Activated naive CD4-positive, alpha-beta T cell treated with anti-CD3 and anti-CD28 coated beads, Interleukin-2, amount 50 U/mL, for 24 hours (primary cell): ENCODE results near the gene TMED5.
"Not testable (repeated sequence)": the region's sequence is repeated elsewhere in the genome, so short reads cannot be mapped to it uniquely, and the experiment has no call there.

ENCODE experiments used
- H3K27ac Mint-ChIP-seq: one replicate; pipeline ENCODE4 v1.8.0; 2021; ENCODE audit warnings: mild to moderate bottlenecking, mixed read lengths
- H3K27me3 Mint-ChIP-seq: one replicate; pipeline ENCODE4 v1.8.0; 2021; ENCODE audit warnings: mixed read lengths
- H3K36me3 Mint-ChIP-seq: one replicate; pipeline ENCODE4 v1.8.0; 2021; ENCODE audit warnings: mixed read lengths
- H3K4me1 Mint-ChIP-seq: one replicate; pipeline ENCODE4 v1.8.0; 2021; ENCODE audit warnings: mixed read lengths
- H3K4me3 Mint-ChIP-seq: one replicate; pipeline ENCODE4 v1.8.0; 2021; ENCODE audit warnings: mild to moderate bottlenecking, mixed read lengths
- H3K9me3 Mint-ChIP-seq: one replicate; pipeline ENCODE4 v1.8.0; 2021; ENCODE audit warnings: mixed read lengths

TMED5 gene

GRCh38 chr1:93179886-93180722 lies at the start of gene TMED5:
Gene TMED5, minus strand, starts transcription at chr1:93180413. Its CDS starts 171 bp downstream, at chr1:93180242.
- H3K4me3 Mint-ChIP-seq = peak within 1 kb of the TSS; percentile 93
- no peaks in the 10 kb centered on the region for H3K27me3 Mint-ChIP-seq
- peaks cover 9% of the 10 kb centered on the region for H3K36me3 Mint-ChIP-seq
- peak within 1 kb of the TSS; percentile 98 for H3K27ac Mint-ChIP-seq
- peaks cover 55% of the 10 kb centered on the region for H3K4me1 Mint-ChIP-seq
- no peaks in the 10 kb centered on the region for H3K9me3 Mint-ChIP-seq

- Mint-ChIP-seq H3K9me3 (no peaks in the 10 kb centered on the region), H3K27ac (no peak overlapping the region), H3K4me1 (peaks cover 16% of the 10 kb centered on the region), H3K4me3 (no peak overlapping the region), H3K27me3 (no peaks in the 10 kb centered on the region), H3K36me3 (peaks cover 12% of the 10 kb centered on the region)
Measured at GRCh38 chr1:93223023-93223675, 42.9 kb upstream of the TMED5 start.

- Mint-ChIP-seq H3K27ac (no peak overlapping the region), H3K36me3 (peaks cover 9% of the 10 kb centered on the region), H3K4me3 (no peak overlapping the region), H3K4me1 (peaks cover 16% of the 10 kb centered on the region), H3K27me3 (no peaks in the 10 kb centered on the region), H3K9me3 (no peaks in the 10 kb centered on the region)
Measured at GRCh38 chr1:93221913-93222312, 41.7 kb upstream of the TMED5 start.

GRCh38 chr1:93220716-93221115 lies 40.5 kb upstream of the TMED5 start:
- H3K27ac Mint-ChIP-seq, H3K4me3 Mint-ChIP-seq, H3K9me3 Mint-ChIP-seq, H3K36me3 Mint-ChIP-seq, H3K27me3 Mint-ChIP-seq: not testable (repeated sequence)
- peaks cover 16% of the 10 kb centered on the region for H3K4me1 Mint-ChIP-seq

DNA sequence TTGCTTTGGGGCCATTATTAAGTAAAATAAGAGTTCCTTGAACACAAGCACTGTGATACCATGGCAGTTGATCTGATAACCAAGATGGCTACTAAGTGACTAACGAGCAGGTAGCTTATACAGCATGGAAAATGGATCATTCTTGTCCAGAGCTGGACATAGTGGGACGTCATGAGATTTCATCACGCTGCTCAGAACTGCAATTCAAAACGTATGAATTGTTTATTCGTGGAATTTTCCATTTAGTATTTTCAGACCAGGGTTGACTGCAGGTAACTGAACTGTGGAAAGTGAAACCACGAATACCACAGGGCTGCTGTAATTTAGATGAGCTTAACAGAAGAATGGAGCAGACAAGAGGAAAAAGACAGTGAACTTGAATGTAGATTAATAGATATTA lies 39.2 kb upstream of the TMED5 start:
- H3K27me3 Mint-ChIP-seq = no peaks in the 10 kb centered on the region
- peak overlapping the region; percentile 73 for H3K4me3 Mint-ChIP-seq
- H3K9me3 Mint-ChIP-seq = no peaks in the 10 kb centered on the region
- peaks cover 16% of the 10 kb centered on the region for H3K4me1 Mint-ChIP-seq
- peak overlapping the region; percentile 51 for H3K27ac Mint-ChIP-seq
- H3K36me3 Mint-ChIP-seq = peaks cover 7% of the 10 kb centered on the region

GRCh38 chr1:93215322-93215721 lies 35.1 kb upstream of the TMED5 start:
- Mint-ChIP-seq H3K36me3 (peaks cover 4% of the 10 kb centered on the region), H3K4me3 (no peak overlapping the region), H3K9me3 (no peaks in the 10 kb centered on the region)

GRCh38 chr1:93207211-93207610 lies 27.0 kb upstream of the TMED5 start:
- Mint-ChIP-seq H3K27me3 (no peaks in the 10 kb centered on the region), H3K27ac (no peak overlapping the region), H3K4me3 (no peak overlapping the region), H3K9me3 (no peaks in the 10 kb centered on the region), H3K4me1 (no peaks in the 10 kb centered on the region), H3K36me3 (peaks cover 7% of the 10 kb centered on the region)

More at GRCh38 chr1:93215322-93215721, 35.1 kb upstream of the TMED5 start:
- Mint-ChIP-seq H3K27ac (no peak overlapping the region), H3K27me3 (no peaks in the 10 kb centered on the region), H3K4me1 (peaks cover 16% of the 10 kb centered on the region)

DNA sequence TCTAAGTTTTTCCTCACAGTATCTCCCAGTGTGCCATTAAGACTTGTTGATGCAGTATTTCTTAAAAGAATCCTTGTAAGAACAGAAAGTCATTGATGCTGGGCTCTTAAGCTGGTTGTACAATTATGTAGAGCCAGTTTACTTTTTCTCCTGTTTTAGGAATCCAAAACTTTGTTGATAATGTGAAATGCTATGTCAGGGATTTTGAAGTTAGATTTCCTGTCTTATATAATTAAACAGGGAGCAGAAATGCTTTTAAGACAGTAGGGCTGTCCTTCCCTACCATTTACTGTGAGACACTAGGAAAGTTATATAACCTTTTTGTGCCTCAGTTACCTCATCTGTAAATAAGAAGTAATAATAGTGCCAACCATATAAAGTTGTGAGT lies 26.3 kb upstream of the TMED5 start:
- H3K27me3 Mint-ChIP-seq = no peaks in the 10 kb centered on the region
- H3K4me1 Mint-ChIP-seq = no peaks in the 10 kb centered on the region
- H3K27ac Mint-ChIP-seq = no peak overlapping the region

GRCh38 chr1:93205892-93206566 lies 25.8 kb upstream of the TMED5 start:
- H3K27me3 Mint-ChIP-seq = no peaks in the 10 kb centered on the region
- no peak overlapping the region for H3K4me3 Mint-ChIP-seq
- H3K9me3 Mint-ChIP-seq = no peaks in the 10 kb centered on the region
- H3K4me1 Mint-ChIP-seq = no peaks in the 10 kb centered on the region
- H3K36me3 Mint-ChIP-seq = peaks cover 7% of the 10 kb centered on the region
- no peak overlapping the region for H3K27ac Mint-ChIP-seq

More for the DNA sequence above, 26.3 kb upstream of the TMED5 start:
- Mint-ChIP-seq H3K9me3 (no peaks in the 10 kb centered on the region), H3K36me3 (peaks cover 7% of the 10 kb centered on the region), H3K4me3 (no peak overlapping the region)

- Mint-ChIP-seq H3K27ac (no peak overlapping the region), H3K4me1 (no peaks in the 10 kb centered on the region), H3K9me3 (no peaks in the 10 kb centered on the region), H3K4me3 (no peak overlapping the region), H3K27me3 (no peaks in the 10 kb centered on the region), H3K36me3 (peaks cover 12% of the 10 kb centered on the region)
Measured at GRCh38 chr1:93200714-93201113, 20.5 kb upstream of the TMED5 start.

GRCh38 chr1:93200086-93200620 lies 19.9 kb upstream of the TMED5 start:
- Mint-ChIP-seq H3K9me3 (no peaks in the 10 kb centered on the region), H3K36me3 (peaks cover 13% of the 10 kb centered on the region), H3K27me3 (no peaks in the 10 kb centered on the region), H3K4me3 (no peak overlapping the region), H3K4me1 (no peaks in the 10 kb centered on the region), H3K27ac (no peak overlapping the region)

- H3K27ac Mint-ChIP-seq = no peak overlapping the region
- H3K36me3 Mint-ChIP-seq = peaks cover 15% of the 10 kb centered on the region
- H3K27me3 Mint-ChIP-seq = no peaks in the 10 kb centered on the region
- H3K9me3 Mint-ChIP-seq = no peaks in the 10 kb centered on the region
- no peak overlapping the region for H3K4me3 Mint-ChIP-seq
- H3K4me1 Mint-ChIP-seq = no peaks in the 10 kb centered on the region
Measured at GRCh38 chr1:93199150-93199549, 18.9 kb upstream of the TMED5 start.

DNA sequence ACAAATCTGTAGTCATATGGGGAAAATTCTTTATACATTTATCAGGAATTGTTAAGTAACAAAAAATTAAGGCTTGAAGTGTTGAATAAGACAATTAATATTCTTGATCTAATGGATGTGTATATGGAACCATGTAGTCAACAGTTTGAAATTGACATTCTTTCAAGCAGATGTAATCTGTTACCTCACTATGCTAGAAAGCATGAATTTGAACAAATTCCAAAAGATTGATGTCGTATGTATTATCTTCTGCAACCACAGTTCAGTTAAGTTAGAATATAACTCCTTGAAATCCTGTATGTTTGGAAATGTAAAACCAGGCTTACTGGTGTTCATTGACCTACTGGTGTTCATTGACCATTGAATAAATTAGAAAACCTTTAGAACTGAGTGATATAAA lies 16.4 kb upstream of the TMED5 start:
- no peaks in the 10 kb centered on the region for H3K27me3 Mint-ChIP-seq
- H3K27ac Mint-ChIP-seq = no peak overlapping the region

GRCh38 chr1:93194231-93194990 lies 14.2 kb upstream of the TMED5 start:
- peaks cover 7% of the 10 kb centered on the region for H3K4me1 Mint-ChIP-seq
- peaks cover 17% of the 10 kb centered on the region for H3K36me3 Mint-ChIP-seq
- H3K4me3 Mint-ChIP-seq = no peak overlapping the region
- H3K27me3 Mint-ChIP-seq = no peaks in the 10 kb centered on the region
- H3K27ac Mint-ChIP-seq = no peak overlapping the region
- H3K9me3 Mint-ChIP-seq = no peaks in the 10 kb centered on the region

More for the DNA sequence above, 16.4 kb upstream of the TMED5 start:
- Mint-ChIP-seq H3K4me3 (no peak overlapping the region), H3K36me3 (peaks cover 17% of the 10 kb centered on the region), H3K9me3 (no peaks in the 10 kb centered on the region), H3K4me1 (no peaks in the 10 kb centered on the region)

GRCh38 chr1:93190432-93190831 lies 10.2 kb upstream of the TMED5 start:
- no peak overlapping the region for H3K4me3 Mint-ChIP-seq
- no peak overlapping the region for H3K27ac Mint-ChIP-seq
- H3K36me3 Mint-ChIP-seq = peaks cover 10% of the 10 kb centered on the region

More at GRCh38 chr1:93190432-93190831, 10.2 kb upstream of the TMED5 start:
- H3K9me3 Mint-ChIP-seq = no peaks in the 10 kb centered on the region
- no peaks in the 10 kb centered on the region for H3K27me3 Mint-ChIP-seq
- peaks cover 8% of the 10 kb centered on the region for H3K4me1 Mint-ChIP-seq
